ENCODE measurements around the gene C1R.
"Not testable (repeated sequence)": the region's sequence is repeated elsewhere in the genome, so short reads cannot be mapped to it uniquely, and the experiment has no call there.

Gene C1R

DNA sequence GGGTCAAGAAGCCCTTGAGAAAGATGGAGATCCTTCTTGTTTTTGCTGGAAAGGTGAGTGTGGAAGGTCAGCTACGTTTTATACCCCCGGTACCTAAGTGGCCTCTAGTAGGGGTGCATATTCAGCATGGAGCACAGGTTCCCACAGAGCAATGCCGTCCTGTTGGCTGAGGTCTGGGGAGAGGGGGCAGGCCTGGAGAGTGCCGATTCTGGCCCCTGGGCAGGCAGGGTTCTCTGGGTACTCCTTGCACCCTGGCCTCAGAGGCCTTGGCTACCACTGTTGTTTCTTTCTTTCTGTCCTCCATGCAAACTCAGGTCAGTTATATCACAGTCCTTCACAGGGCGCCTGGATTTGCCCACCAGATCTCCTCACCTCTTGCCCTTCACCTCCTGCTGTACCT, 27.9 kb upstream of the C1R start:
- no peak for DNase-seq

DNA sequence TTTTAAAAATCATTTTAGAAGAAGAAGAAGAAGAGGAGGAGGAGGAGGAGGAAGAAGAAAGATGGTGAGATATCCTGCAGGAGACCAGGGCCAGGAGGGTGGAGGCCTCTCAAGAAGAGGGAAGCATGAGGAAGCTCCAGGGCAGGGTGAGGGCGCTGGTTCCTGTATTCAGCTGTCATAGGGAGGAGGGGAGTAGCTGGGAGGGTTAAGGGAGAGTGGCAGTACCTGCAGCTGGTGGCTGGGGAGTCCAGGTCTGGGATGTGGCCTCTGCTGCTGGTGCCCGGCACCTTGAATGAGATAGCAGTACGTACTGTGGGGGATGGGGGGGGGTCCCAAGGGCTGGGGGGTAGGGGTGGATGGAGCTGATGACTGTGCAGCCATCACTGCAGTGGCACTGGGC, 26.6 kb upstream of the C1R start:
- no peak for DNase-seq

DNA sequence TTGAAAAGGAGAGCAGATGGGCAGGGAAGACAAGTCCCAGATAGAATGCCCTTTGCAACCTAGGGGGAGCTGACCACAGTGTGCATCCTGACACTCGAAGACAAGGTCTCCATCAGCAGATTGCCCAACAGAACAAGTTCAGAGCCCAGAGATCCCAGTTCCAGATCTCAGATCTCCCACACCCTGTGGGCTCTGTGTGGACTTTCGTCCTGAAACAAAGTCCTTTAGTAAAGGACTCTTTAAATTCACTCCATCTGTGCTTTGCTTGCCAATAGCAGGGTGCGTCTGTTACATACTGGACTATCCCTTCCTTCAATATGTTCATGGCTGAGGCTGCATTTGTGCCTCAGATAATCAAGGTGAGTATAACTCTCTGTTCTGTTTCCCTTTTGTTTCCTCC, 25.4 kb upstream of the C1R start:
- DNase-seq, result no peak

DNA sequence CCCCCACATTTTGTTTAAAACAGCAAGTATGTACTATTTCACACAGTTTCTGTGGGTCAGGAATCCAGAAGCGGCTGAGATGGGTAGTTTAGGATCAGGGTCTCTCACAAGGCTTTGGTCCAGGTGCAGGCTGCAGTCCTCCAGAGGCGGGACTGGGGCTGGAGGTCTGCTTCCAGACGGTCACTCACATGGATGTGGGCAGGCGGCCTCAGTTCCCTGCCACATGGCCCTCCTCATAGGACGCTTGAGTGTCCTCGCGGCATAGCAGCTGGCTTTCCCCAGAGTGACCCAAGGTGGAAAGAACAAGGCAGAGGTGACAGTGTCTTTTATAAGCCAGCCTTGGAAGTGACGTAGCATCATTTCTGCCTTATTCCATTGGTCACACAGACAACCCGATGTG, 24.7 kb upstream of the C1R start:
- no peak for DNase-seq

DNA sequence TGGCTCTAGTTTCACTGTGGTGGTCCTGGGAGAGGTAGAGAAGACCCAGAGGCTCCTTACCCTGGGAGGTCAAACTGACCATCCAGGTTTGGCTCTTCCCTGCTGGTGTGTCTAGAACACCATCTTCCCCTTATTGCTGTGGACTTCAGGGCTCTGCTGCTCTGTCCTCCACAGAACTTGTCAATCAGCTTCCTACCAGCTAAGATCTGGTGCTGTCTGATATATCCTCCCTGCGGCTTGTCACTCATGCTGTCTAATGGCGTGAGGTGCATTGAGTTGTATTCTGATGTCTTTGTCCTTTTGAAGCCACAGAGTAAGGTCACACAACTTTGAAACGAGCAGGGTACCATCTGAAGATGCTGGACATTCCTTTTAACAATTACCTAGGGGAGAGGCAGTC, 24.0 kb upstream of the C1R start:
- no peak for DNase-seq

DNA sequence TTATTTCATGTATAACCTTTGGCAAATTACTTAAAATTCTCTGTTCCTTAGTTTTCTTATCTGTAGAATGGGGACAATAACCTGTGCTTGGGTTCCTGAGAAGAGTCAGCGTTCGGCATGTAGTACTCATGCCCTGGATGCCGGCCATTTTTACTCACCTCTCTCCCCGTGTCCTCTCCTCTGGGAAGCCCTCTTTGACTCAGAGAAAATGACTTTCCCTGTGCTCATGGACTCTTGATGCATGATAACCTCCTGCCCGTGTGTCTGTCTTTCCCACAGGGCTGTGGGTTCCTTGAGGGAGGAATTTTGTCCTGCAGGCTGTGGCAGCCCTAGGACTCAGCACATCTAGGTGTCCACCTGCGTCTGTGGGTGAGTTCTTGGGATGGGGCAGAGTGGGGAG, 22.6 kb upstream of the C1R start:
- DNase-seq, result no peak

DNA sequence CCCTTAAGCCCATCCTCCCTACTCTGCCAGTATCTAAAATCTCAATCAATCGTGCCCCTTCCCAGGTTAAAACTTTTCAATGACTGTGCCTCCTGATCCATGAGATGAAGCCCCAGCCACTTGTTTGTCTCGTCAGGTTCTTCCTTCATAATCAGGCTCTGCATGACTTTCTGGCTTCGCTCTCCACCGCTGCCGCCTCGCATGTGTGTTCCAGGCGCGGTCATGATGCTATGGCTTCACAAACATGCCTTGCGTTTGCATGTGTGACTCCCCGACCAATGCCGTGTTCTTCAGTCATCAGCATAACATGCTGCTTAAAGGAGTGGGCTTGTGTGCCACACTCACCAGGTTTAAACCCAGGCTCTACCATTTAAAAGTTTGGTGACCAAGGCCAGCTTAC, 21.8 kb upstream of the C1R start:
- DNase-seq, result no peak

DNA sequence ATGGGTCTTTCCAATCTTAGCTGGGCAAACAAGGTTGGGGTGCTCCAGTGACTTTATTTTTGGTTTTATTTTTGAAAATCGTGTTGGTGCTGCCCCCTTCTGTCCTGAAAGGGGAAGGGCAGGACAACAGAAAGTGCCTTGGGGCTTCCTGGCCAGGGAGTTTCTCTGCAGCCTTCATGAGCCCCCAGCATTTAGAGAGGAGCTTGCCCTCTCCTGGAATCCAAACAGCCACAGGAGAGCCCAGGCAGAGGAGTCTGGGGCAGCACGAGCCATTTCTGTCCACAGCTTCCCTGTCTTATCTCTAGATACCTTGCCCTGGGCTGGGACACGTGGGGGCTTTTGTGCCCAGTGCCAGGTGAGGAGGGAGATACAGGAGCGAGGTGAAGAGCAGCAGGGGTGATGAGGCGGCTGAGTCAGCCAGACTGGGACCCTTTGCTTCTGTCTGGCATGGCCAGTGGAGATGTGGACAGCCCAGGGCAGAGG, 21.2 kb upstream of the C1R start:
- DNase-seq, result peak; percentile 52

DNA sequence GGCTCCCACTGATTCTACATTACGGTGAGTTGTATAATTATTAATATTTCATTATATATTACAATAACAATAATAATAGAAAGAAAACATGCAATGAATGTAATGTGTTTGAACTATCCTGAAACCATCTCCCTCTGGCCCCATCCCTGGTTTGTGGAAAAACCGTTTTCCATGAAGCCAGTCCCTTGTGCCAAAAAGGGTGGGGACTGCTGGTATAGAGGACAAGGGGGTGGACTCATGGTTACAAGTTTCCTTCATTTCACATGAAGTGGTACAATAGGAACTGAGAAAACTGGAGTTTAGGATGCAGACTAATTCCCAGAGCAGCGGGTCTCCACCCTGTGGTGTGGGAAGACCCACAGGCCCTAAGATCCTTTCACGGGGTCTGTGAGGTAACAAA, 19.8 kb upstream of the C1R start:
- no peak for DNase-seq

DNA sequence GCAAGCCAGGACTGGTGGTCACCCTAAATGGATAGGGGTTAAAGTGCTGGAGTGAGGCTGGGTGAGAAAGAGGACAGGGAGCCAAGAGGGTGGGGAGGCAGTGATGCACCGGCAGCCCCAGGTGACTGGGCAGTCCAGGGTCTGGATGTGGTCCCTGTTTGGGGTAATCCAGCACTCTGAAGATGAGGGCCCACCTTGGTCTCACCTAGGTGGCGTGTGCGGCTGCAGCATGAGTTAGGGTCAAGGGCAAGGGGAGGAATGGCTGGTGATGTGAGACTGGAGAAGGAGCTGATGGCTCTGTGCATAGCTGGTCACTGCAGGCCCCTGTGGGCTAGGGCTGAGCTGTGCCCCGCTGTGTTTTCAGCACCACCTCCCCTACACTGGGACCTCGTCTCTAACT, 18.4 kb upstream of the C1R start:
- no peak for DNase-seq

DNA sequence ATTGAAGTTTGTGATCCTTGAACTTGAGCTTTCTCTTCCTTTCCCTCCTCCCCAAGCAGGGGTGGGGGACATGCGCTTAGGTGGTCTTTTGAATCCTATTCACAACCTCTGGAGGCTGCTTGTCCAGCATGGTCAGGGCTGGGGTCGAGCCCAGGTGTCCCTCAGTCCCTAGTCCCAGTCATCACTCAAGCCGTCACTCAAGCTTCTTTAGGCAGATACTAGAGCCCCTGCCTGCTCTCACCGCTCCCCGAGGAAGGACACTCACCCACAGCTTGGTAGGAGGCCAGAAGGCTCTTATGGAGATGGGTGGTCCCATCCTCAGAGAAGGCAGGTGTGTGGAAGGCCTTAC, 17.3 kb upstream of the C1R start:
- no peak for DNase-seq

DNA sequence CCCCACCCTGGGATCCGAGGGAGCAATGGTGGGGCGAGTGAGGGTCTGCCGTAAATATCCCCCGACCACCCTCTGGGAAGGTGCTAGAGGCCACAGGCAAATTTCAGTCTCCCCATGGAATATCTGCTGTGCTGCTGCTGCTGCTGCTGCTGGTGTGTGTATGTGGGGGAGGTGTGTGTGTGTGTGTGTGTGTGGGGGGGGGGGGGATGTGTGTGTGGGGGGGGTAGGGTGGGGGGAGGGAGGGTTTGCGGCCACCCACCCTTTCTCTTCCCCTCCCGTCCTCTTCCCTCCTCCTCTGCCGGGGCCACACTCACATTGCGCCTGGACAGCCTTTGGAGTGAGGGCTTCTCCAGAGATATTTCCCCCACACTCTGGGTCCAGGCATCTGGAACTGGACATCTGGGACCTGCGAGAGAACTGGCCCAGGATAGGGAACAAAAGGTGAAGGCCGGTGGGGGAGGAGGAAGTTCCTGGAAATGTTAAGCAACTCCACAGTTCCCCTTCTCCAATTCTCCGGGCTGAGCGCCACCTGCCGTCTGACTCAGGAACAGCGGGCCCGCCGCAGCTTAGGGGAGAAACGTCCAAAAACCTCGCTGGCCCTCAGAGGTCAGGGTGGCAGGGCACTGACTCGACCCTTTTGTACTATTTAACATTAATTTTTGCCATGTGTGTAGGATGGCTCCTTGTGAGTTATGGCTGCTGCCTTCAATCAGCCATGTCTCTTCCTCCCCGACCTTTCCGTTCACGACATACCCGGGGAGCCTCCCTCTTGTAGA, 16.7 kb upstream of the C1R start, which contains the start of gene C1RL:
TSS of gene C1RL (minus strand) at position 419 of the 776 bp plus-strand sequence. CDS start at position 385, 34 bp downstream.
- DNase-seq, result peak; percentile 84

DNA sequence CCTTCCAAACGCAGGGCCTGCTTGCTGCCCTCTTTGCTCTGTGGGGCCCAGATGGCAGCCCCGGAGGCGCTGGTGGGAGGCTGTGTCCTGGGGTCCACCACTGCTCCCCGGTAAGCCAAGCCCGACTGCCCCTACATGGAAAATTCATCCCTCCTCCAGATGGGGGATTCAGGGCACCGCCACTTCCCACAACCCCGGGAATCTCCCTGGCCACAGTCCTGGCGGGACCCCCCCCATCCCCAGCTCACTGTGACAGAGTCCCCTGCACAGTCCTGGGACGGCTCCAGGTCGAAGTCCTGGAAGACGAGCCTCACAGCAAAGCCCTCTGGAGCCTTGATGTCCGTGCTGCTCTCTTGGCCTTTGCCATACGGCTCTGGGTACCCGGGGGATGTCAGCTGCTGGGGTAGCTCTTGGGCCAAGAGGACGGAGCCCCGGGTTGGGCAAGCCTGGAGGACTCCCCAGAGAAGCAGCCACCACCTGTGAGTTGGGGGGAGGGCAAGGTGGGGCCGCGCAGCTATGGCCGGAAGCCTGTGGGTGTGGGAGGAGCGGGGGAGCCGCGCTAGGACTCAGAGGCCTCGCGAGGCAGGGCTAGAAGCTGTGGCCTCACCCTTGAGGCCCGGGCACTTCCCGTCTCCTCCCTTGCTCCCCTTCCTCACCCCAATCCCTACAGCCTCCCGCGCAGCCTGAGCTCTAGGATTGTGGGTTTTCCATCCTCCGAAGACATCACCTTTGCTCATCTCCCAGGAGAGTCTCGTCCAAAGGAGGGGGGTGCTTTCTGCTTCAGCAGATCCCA, 16.0 kb upstream of the C1R start:
- DNase-seq, result peak; percentile 77

DNA sequence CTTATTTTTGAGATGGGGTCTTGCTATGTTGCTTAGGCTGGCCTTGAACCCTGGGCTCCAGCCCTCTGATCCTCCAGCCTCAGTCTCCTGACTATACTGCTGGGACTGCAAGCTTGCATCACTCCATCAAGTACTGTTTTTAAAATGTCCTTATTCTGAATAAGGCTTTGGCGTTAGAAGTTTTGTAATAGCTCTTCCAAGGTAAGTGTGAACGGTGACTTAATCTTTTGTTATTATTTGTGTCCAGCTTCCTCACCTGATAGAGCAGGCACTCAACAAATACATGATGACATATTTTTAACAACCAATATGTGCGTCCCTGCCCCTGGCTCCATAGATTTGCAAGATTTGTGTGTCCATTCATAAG, 15.4 kb upstream of the C1R start:
- DNase-seq, result no peak

DNA sequence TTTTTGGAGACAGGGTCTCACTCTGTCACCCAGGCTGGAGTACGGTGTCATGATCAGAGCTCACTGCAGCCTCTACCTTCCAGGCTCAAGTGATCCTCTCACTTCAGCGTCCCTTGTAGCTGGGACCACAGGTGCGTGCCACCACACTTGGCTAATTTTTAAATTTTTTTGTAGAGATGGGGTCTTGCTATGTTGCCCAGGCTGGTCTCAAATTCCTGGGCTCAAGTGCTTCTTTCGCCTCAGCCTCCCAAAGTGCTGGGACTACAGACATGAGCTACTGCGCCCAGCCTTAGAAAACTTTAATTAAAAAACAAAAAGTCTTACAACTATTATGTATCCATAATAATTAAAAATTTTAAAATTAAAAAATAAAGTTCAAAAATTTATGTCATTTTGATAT, 14.9 kb upstream of the C1R start:
- DNase-seq, result not testable (repeated sequence)

DNA sequence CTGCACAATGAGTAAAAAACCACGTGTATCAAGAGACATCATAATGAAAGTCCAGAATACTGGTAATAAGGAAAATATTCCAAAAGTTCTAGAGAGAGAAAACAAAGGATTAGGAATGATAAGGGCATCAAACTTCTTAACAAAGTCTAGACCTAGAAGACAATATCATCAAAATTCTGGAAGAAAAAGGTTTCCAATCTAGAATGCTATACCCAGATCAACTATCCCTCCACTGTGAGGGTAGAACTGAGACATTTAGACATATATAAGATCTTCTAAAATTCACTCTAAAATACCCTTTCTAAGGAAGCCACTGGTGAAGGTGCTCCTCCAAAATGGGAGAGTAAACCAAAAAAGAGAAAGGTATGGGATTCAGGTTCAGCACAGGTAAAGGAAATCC, 13.8 kb upstream of the C1R start:
- no peak for DNase-seq

DNA sequence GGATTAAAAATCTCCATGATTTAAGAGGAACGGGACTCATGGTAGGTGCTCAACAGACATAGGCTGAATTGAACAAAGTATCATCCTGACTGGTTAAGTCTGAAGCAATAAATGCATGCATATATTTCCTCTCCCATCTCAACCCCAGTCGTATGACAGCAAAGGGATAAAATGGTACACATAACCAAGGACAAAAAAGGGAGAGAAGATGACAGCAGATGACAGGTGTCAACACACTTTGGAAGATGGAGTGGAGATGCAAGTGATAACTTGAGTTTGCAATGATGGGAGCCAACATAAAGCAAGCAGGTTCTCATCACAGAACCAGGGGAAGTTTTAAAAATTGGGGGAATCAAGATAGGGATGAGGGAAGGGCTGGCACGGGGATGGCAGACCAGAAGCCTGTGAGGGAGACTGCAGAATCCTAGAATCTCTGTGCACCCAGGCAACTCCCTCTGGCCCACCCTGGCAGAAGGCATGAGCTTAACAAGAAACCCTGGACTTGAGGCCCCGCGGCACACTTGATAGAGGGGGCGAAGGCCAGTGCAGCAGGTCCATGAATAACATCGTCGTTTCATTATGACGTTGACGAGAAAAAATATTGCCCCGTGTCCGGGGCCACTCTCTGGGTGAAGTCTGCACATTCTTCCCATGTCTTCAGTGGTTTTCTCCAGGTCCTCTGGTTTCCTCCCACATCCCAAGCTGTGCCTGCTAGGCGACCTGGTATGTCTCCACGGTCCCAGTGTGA, 11.8 kb upstream of the C1R start:
- DNase-seq, result no peak

DNA sequence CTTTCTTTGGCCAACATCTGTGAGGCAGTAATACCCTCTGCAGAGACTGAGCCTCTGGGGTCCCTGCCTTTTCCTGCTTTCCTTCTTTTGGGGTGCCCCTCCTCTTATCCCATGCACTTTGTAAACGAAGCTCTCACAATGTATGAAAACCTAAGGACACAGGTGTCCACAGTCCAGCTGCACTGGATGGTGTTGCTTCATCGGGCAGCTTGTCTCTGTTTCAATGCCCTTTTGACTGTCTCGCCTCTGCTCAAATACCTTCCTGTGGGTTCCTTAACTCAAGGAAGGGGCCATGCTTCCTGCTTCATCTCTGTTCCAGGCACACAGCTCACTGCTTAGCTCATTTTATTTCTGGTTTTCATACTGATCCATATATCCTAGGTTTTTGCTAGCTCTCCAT, 10.3 kb upstream of the C1R start:
- DNase-seq, result no peak

DNA sequence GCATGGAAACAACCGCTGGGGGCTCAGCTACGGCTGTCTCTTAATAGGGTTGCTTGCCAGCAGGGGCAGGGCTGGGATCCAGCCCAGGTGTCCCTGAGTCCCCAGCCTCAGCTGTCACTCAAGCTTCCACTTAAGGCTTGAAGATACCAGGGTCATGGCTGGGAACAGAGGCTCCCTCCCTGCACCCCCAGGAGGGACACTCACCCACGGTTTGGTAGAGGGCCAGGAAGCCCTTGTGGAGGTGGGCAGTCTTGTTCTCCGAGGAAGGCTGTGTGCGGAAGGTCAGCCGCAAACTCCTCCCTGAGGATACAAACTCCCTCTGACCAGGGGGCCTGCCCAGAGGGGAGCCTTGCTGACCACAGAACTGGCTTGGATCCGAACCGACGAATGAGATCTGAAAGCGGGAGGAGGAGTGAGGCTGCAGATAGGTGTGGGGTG, 9.5 kb upstream of the C1R start:
- no peak for DNase-seq

DNA sequence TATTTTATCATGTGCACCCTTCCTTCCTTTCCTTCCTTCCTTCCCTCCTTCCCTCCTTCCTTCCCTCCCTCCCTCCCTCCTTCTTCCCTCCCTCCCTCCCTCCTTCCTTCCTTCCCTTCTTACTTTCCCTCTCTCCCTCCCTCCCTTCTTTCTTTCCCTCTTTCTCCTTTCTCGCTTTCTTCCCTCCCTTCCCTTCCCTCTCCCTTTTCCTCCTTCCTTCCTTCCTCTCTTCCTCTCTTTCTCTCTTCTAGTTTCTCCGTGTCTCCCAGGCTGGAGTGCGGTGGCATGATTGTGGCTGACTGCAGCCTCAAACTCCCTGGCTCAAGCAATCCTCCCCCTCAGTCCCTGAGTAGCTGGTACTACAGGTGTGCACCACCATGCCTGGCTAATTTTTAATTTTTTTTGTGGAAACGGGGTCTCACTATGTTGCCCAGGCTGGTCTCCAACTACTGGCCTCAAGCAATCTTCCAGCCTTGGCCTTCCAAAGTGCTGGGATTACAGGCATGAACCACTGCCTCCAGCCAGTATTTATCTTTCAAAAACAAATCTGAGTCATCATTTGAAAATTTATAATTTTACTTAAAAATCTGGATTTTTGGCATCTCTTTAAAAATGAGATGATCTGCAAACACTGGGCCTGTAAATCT, 8.9 kb upstream of the C1R start:
- DNase-seq, result no peak

DNA sequence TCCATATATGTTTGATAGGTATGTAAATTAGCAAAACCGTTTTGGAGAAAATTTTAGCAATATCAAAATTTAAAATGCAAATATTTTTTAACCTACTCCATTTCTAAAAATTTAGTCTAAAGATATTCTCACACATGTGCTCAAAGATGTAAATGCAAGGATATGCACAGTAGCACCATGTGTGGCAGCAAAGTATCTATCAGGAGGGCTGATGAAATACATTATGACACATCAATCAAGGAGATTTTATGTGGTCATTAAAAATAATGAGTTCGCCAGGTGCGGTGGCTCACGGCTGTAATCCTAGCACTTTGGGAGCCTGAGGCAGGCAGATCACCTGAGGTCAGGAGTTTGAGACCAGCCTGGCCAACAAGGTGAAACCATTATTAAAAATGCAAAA, 8.0 kb upstream of the C1R start:
- no peak for DNase-seq

DNA sequence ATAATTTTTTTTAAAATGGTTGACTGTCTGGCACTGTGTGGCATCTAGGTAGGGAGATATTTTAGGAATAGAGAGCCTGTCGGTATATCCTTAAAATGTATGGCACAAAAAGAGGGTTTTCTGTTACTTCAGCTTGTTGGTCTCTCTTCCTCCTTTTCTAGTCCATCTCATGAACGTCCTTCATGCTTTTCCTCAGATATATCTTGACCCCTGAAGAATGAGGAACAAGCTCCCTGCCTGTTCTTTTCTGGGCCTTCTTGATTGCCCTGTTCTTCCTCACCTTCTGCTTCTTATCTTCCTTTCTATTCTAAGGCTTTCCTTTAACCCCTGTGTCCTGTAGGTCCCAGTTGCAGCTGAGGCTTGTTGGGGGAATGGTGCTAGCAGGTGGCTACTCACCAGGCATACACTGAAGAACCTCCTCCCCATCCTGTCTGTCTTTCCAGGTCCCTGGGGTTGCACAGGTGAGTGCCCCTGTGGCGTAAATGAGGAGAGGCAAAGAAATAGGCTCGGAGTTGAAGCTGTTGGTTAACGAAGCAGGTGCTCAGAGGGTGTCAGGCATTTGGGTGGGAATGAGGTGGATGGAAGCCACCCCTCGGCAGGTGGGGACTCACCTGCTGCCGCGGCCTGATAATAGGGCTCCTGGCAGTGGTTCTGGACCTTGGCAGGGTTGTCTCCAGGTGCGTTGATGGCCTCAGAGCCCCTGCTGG, 7.2 kb upstream of the C1R start:
- DNase-seq, result no peak
